HepG2 (cell line): ENCODE data around the gene TOP1. TPM values are rescaled to one million over a fixed set of nuclear protein-coding genes. Genes with fewer than 3 reads are reported as not detected.
A peak's percentile ranks its signal among the peaks of the same experiment; 100 is the strongest.

Source experiments
- ATAC-seq: fragments of 200-7000 bp; cut with Tn5 transposase; 3 replicates; pipeline ENCODE4 v1.9.1; 2020; ENCODE audit warnings: mild to moderate bottlenecking, moderate library complexity
- BruUV-seq: library from RNA; stranded (reverse); fragments of 400-500 nt; replicated peaks from 2 replicates; lab custom pipeline; 2021; lab: Mats Ljungman, UMichigan
- CTCF ChIA-PET: fragments of 300-600 bp; formaldehyde crosslinking; extraction: SDS; loops from one replicate; lab custom pipeline; 2021; ENCODE audit warnings: low total read pairs, inconsistent platforms, low intra/inter-chr PET ratio; lab: Yijun Ruan, JAX
- POLR2A ChIA-PET: fragments of 350-600 bp; sonication (Branson Sonifier 250); formaldehyde crosslinking; loops from one replicate; lab custom pipeline; 2020; ENCODE audit warnings: antibody characterized with exemption, inconsistent platforms; lab: Yijun Ruan, JAX
- DNase-seq: peaks from one replicate; pipeline ENCODE4 v3.0.0-alpha.2; 2015; ENCODE audit warnings: low spot score
- FAIRE-seq: peaks from 3 replicates; lab custom pipeline; 2011; peaks lifted over from hg19 to GRCh38; lab: Jason Lieb, UNC
- H2AFZ ChIP-seq: one replicate; pipeline ENCODE4 v1.6.1; 2011; ENCODE audit warnings: low read length, inconsistent platforms
- H3K27ac ChIP-seq: fragments of 300-600 bp; 3 replicates; pipeline ENCODE4 v1.8.0; 2011; ENCODE audit warnings: mixed run types, mild to moderate bottlenecking, mixed read lengths, low read length, inconsistent platforms; ENCODE audit not compliant: insufficient read depth; ENCODE audit errors: extremely low read length
- H3K27me3 ChIP-seq, 2 experiments: fragments of 200-600 bp in 1 of 2; 2 replicates in 1 of 2; 3 replicates in 1 of 2; pipeline versions ENCODE4 v1.6.0 to v1.8.0; 2011; ENCODE audit warnings: low read length in 2 of 2, mild to moderate bottlenecking in 2 of 2, moderate library complexity in 2 of 2, inconsistent platforms in 1 of 2; ENCODE audit not compliant: insufficient read depth in 2 of 2, control insufficient read depth in 1 of 2
- H3K36me3 ChIP-seq, 2 experiments: fragments of 200-600 bp in 1 of 2; replicated peaks in 1 of 2; 2 replicates in 1 of 2; 3 replicates in 1 of 2; pipeline versions ENCODE4 v1.5.1 to v1.8.0; 2011; ENCODE audit warnings: low read length in 2 of 2, inconsistent platforms in 1 of 2; ENCODE audit not compliant: insufficient read depth in 2 of 2, control insufficient read depth in 1 of 2
- H3K4me1 ChIP-seq: 2 replicates; pipeline ENCODE4 v1.5.1; 2012; ENCODE audit warnings: low read length, inconsistent platforms; ENCODE audit not compliant: insufficient read depth
- H3K4me2 ChIP-seq: 2 replicates; pipeline ENCODE4 v1.6.0; 2011; ENCODE audit warnings: low read depth, low read length, inconsistent platforms
- H3K4me3 ChIP-seq, 3 experiments: fragments of 200-600 bp in 1 of 3; sonication (generic), shearing (Covaris generic) in 1 of 3; replicated peaks in 1 of 3; 2 replicates each; pipeline ENCODE4 v1.5.1; 2011 to 2016; ENCODE audit warnings: low read length in 3 of 3, inconsistent platforms in 2 of 3, low read depth in 2 of 3, mild to moderate bottlenecking in 2 of 3, control low read depth in 1 of 3, mixed read lengths in 1 of 3; ENCODE audit not compliant: insufficient read depth in 1 of 3
- H3K79me2 ChIP-seq: one replicate; pipeline ENCODE4 v1.6.1; 2011; ENCODE audit warnings: low read length, inconsistent platforms; ENCODE audit not compliant: insufficient read depth
- H3K9ac ChIP-seq: 2 replicates; pipeline ENCODE4 v1.6.0; 2011; ENCODE audit warnings: mild to moderate bottlenecking, low read depth, low read length, inconsistent platforms; ENCODE audit not compliant: insufficient read depth
- H3K9me3 ChIP-seq: 2 replicates; pipeline ENCODE4 v1.5.1; 2012; ENCODE audit warnings: mild to moderate bottlenecking, low read length
- H4K20me1 ChIP-seq: 2 replicates; pipeline ENCODE4 v1.6.0; 2011; ENCODE audit warnings: inconsistent platforms, mild to moderate bottlenecking, low read length, moderate library complexity; ENCODE audit not compliant: insufficient read depth
- DPF2 ChIP-seq: sonication (generic); formaldehyde crosslinking; IDR thresholded peaks from 2 replicates; pipeline ENCODE4 v1.4.0; 2020; ENCODE audit warnings: mild to moderate bottlenecking, low read depth, missing genetic modification reagents, borderline replicate concordance
- POLR2AphosphoS2 ChIP-seq: IDR thresholded peaks from 2 replicates; pipeline ENCODE4 v1.6.1; 2011; ENCODE audit warnings: low read depth, low read length, improper control_type of control experiment
- RBM22 ChIP-seq: fragments of 200-400 bp; formaldehyde crosslinking; optimal IDR thresholded peaks from 2 replicates; pipeline ENCODE3; 2017; ENCODE audit warnings: mild to moderate bottlenecking, low read length, moderate library complexity
- ZNF230 ChIP-seq: sonication (generic); formaldehyde crosslinking; IDR thresholded peaks from 2 replicates; pipeline ENCODE4 v1.4.0; 2020; ENCODE audit warnings: mild to moderate bottlenecking, missing genetic modification reagents
- ZNF30 ChIP-seq: sonication (generic); formaldehyde crosslinking; IDR thresholded peaks from 2 replicates; pipeline ENCODE4 v1.5.0; 2020; ENCODE audit warnings: mild to moderate bottlenecking, missing genetic modification reagents
- WGBS: methylation state at CpG from one replicate; pipeline ENCODE4 v1.1.6; 2017; ENCODE audit warnings: low lambda C conversion rate; 5-methylcytosine and 5-hydroxymethylcytosine counted together
- in situ Hi-C: cut with HindIII; loops from 2 replicates; pipeline ENCODE4 v1.10.0; 2017; ENCODE audit warnings: low pct_unique_long_range_greater_than_20kb; ENCODE audit not compliant: extremely low pct_ligation_motif_present
- intact Hi-C: fragments of 100-400 bp; cut with micrococcal nuclease; formaldehyde crosslinking; loops from one replicate; pipeline ENCODE4 v1.10.0; 2022; ENCODE audit not compliant: unreplicated experiment
- polyA plus RNA-seq, 8 experiments: library from polyadenylated mRNA; depleted of rRNA in 3 of 8; stranded (reverse) in 7 of 8; unstranded in 1 of 8; fragments of >200 nt; fragmentation: Illumina TruSeq in 4 of 8; extraction: Trizol in 4 of 8; gene quantifications; 2 replicates each; pipeline versions ENCODE4 v1.2.1 to v1.2.3, GENCODE V29; 2011 to 2016; ENCODE audit warnings: low read depth in 4 of 8, missing spikeins in 1 of 8, mixed read lengths in 1 of 8; ENCODE audit not compliant: insufficient read depth in 1 of 8
- total RNA-seq, 5 experiments: library from RNA; depleted of rRNA; stranded (reverse); fragments of >200 nt; fragmentation: Illumina TruSeq; extraction: Trizol; gene quantifications; 2 replicates each; pipeline ENCODE4 v1.2.3, GENCODE V29; 2016; ENCODE audit warnings: low read depth in 1 of 5
- TF ChIP-seq, protein P1 (sequence below): sonication (generic); formaldehyde crosslinking; IDR thresholded peaks from 2 replicates; pipeline ENCODE4 v1.5.0; 2020; ENCODE audit warnings: mild to moderate bottlenecking, missing genetic modification reagents
- TF ChIP-seq, protein P2 (sequence below): sonication (generic); formaldehyde crosslinking; IDR thresholded peaks from one replicate; pipeline ENCODE4 v1.5.1; 2020; ENCODE audit warnings: mild to moderate bottlenecking, missing genetic modification reagents; ENCODE audit errors: not compliant biosample characterization

TOP1 gene
- total and polyA plus RNA-seq, 2 of the 13 experiments (the other 11 are each of a cell fraction or from before 2014, with no cell fraction given), result 10.2 to 19.4 TPM

DNA sequence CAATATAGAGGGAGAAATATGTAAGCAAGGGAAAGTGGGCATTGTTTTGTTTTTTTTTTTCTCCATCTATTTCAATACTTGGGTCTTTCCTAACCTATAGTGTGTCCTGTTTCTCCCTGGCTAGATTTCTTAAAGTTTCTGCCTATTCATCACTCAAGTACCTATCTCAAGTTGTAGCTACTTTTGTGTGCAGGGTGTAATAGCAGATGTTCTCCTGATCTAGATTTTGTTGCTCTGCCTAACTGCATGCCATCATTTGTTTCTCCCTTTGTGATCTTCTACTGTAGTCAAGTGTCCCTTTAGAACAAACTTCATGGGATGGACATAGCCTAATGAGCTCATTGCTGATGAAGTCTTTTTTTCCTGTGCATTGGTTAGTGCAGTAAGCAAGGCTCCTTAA lies 45.8 kb downstream of the TOP1 start:
- in situ Hi-C loops, result no loop called here
- TF ChIP-seq RBM22 (peak; percentile 79), ZNF30 (no peak)
- TF ChIP-seq, all 625 proteins: peak for 1
- peaks cover 18% of the 10 kb centered on the region for H3K4me1 ChIP-seq
- no peaks in the 10 kb centered on the region for H3K9me3 ChIP-seq
- H3K36me3 ChIP-seq, result peaks cover 23 to 66% of the 10 kb centered on the region in 2 experiments
- ATAC-seq (no peak), DNase-seq (no peak), FAIRE-seq (no peak)
- H4K20me1 ChIP-seq, result peaks cover 17% of the 10 kb centered on the region
- H3K4me3 ChIP-seq, result no peak overlapping the region
- no TSS peak for BruUV-seq
- peaks cover 64% of the 10 kb centered on the region for H3K79me2 ChIP-seq
- no peak overlapping the region for H3K4me2 ChIP-seq
- no peak overlapping the region for H2AFZ ChIP-seq
- no peak overlapping the region for H3K9ac ChIP-seq
- POLR2A ChIA-PET, result no interaction called here
- H3K27me3 ChIP-seq, result no peaks in the 10 kb centered on the region
- intact Hi-C loops, result no loop called here
- CTCF ChIA-PET, result no interaction called here
- no peak overlapping the region for H3K27ac ChIP-seq

DNA sequence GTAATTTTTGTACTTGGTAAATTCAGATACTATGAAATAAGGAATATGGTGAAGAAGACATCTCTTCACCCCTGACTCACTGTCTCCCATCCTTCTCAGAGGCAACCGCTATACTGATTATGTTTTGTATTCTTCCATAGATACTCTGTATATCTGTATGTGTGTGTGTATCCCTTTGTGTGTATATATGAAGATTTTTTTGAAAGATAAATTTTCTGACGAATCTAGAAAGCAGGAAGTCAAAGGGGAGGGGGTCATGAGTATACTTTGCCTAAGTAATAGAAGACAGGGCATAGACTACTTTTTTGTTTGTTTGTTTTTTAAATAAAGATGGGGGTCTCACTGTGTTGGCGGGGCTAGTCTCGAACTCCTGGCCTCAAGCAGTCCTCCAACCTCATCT lies 48.2 kb downstream of the TOP1 start:
- Histone ChIP-seq H2AFZ (no peak overlapping the region), H3K27ac (no peak overlapping the region), H3K36me3 (peaks cover 36 to 72% of the 10 kb centered on the region in 2 experiments), H3K4me1 (peaks cover 18% of the 10 kb centered on the region), H3K9ac (no peak overlapping the region), H3K4me3 (no peak overlapping the region), H3K79me2 (peaks cover 44% of the 10 kb centered on the region), H4K20me1 (peaks cover 13% of the 10 kb centered on the region), H3K4me2 (no peak overlapping the region), H3K27me3 (no peaks in the 10 kb centered on the region), H3K9me3 (no peaks in the 10 kb centered on the region)
- ChIA-PET POLR2A (no interaction called here), CTCF (interaction anchor here (3.8 kb wide), 1 partner anchor 108 kb away, joined by 37 read pairs; no protein-coding TSS in a partner anchor)
- WGBS, result 98% methylated on average over 4 of the region's 4 CpGs
- DNase-seq (no peak), FAIRE-seq (no peak), ATAC-seq (no peak)
- intact Hi-C loops (no loop called here), in situ Hi-C loops (loop anchor here (5.0 kb wide), 1 partner anchor 79 kb away; no protein-coding TSS in a partner anchor)
- no TSS peak for BruUV-seq
- TF ChIP-seq, protein P1, sequence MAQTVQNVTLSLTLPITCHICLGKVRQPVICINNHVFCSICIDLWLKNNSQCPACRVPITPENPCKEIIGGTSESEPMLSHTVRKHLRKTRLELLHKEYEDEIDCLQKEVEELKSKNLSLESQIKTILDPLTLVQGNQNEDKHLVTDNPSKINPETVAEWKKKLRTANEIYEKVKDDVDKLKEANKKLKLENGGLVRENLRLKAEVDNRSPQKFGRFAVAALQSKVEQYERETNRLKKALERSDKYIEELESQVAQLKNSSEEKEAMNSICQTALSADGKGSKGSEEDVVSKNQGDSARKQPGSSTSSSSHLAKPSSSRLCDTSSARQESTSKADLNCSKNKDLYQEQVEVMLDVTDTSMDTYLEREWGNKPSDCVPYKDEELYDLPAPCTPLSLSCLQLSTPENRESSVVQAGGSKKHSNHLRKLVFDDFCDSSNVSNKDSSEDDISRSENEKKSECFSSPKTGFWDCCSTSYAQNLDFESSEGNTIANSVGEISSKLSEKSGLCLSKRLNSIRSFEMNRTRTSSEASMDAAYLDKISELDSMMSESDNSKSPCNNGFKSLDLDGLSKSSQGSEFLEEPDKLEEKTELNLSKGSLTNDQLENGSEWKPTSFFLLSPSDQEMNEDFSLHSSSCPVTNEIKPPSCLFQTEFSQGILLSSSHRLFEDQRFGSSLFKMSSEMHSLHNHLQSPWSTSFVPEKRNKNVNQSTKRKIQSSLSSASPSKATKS (CRISPR knock-in tag), result no peak
- TF ChIP-seq DPF2 (CRISPR knock-in tag) (no peak), POLR2AphosphoS2 (no peak), ZNF230 (CRISPR knock-in tag) (no peak)
- TF ChIP-seq, protein P2, sequence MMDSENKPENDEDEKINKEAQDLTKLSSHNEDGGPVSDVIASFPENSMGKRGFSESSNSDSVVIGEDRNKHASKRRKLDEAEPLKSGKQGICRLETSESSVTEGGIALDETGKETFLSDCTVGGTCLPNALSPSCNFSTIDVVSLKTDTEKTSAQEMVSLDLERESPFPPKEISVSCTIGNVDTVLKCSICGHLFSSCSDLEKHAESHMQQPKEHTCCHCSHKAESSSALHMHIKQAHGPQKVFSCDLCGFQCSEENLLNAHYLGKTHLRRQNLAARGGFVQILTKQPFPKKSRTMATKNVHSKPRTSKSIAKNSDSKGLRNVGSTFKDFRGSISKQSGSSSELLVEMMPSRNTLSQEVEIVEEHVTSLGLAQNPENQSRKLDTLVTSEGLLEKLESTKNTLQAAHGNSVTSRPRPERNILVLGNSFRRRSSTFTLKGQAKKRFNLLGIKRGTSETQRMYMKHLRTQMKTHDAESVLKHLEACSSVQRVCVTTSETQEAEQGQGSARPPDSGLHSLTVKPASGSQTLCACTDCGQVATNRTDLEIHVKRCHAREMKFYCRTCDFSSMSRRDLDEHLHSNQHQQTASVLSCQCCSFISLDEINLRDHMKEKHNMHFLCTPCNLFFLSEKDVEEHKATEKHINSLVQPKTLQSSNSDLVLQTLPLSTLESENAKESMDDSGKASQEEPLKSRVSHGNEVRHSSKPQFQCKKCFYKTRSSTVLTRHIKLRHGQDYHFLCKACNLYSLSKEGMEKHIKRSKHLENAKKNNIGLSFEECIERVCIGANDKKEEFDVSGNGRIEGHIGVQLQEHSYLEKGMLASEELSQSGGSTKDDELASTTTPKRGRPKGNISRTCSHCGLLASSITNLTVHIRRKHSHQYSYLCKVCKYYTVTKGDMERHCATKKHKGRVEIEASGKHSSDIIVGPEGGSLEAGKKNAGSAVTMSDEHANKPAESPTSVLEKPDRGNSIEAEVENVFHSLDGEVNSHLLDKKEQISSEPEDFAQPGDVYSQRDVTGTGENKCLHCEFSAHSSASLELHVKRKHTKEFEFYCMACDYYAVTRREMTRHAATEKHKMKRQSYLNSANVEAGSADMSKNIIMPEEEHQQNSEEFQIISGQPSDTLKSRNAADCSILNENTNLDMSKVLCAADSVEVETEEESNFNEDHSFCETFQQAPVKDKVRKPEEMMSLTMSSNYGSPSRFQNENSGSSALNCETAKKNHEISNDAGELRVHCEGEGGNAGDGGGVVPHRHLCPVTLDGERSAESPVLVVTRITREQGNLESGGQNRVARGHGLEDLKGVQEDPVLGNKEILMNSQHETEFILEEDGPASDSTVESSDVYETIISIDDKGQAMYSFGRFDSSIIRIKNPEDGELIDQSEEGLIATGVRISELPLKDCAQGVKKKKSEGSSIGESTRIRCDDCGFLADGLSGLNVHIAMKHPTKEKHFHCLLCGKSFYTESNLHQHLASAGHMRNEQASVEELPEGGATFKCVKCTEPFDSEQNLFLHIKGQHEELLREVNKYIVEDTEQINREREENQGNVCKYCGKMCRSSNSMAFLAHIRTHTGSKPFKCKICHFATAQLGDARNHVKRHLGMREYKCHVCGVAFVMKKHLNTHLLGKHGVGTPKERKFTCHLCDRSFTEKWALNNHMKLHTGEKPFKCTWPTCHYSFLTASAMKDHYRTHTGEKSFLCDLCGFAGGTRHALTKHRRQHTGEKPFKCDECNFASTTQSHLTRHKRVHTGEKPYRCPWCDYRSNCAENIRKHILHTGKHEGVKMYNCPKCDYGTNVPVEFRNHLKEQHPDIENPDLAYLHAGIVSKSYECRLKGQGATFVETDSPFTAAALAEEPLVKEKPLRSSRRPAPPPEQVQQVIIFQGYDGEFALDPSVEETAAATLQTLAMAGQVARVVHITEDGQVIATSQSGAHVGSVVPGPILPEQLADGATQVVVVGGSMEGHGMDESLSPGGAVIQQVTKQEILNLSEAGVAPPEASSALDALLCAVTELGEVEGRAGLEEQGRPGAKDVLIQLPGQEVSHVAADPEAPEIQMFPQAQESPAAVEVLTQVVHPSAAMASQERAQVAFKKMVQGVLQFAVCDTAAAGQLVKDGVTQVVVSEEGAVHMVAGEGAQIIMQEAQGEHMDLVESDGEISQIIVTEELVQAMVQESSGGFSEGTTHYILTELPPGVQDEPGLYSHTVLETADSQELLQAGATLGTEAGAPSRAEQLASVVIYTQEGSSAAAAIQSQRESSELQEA (CRISPR knock-in tag), result no peak
